Measurements from ENCODE around the gene N4BP3.

Gene N4BP3

GRCh38 chr5:178080056-178080455, 33.3 kb upstream of the N4BP3 start:
- no peak for TF ChIP-seq CTCF (IDR thresholded peaks at IDR 0.05; ENCODE audit: poor library complexity, severe bottlenecking)
- no peaks in the 10 kb centered on the region for H3K4me1 ChIP-seq (ENCODE audit: insufficient read depth, poor library complexity, severe bottlenecking)
- no peaks in the 10 kb centered on the region for H3K36me3 ChIP-seq (ENCODE audit: low read depth)
- no peak for ATAC-seq (ENCODE audit: low read depth)
- H3K4me3 ChIP-seq (ENCODE audit: severe bottlenecking) = no peak overlapping the region
- H3K27me3 ChIP-seq (ENCODE audit: insufficient read depth, poor library complexity, severe bottlenecking) = peaks cover under 1% of the 10 kb centered on the region
- no peaks in the 10 kb centered on the region for H3K9me3 ChIP-seq (ENCODE audit: severe bottlenecking)
- no peak for DNase-seq (ENCODE audit: low spot score)
- no peak overlapping the region for H3K27ac ChIP-seq (ENCODE audit: poor library complexity, severe bottlenecking)

GRCh38 chr5:178080618-178081410, 32.5 kb upstream of the N4BP3 start:
- no peak for TF ChIP-seq CTCF (IDR thresholded peaks at IDR 0.05; ENCODE audit: poor library complexity, severe bottlenecking)
- ATAC-seq (ENCODE audit: low read depth) = no peak
- Histone ChIP-seq H3K27me3 (ENCODE audit: insufficient read depth, poor library complexity, severe bottlenecking) (no peaks in the 10 kb centered on the region), H3K36me3 (ENCODE audit: low read depth) (no peaks in the 10 kb centered on the region), H3K4me1 (ENCODE audit: insufficient read depth, poor library complexity, severe bottlenecking) (no peaks in the 10 kb centered on the region), H3K9me3 (ENCODE audit: severe bottlenecking) (no peaks in the 10 kb centered on the region), H3K4me3 (ENCODE audit: severe bottlenecking) (no peak overlapping the region), H3K27ac (ENCODE audit: poor library complexity, severe bottlenecking) (no peak overlapping the region)
- no peak for DNase-seq (ENCODE audit: low spot score)

GRCh38 chr5:178081571-178082243, 31.6 kb upstream of the N4BP3 start:
- no peak for TF ChIP-seq CTCF (IDR thresholded peaks at IDR 0.05; ENCODE audit: poor library complexity, severe bottlenecking)
- H3K4me1 ChIP-seq (ENCODE audit: insufficient read depth, poor library complexity, severe bottlenecking) = no peaks in the 10 kb centered on the region
- no peak overlapping the region for H3K4me3 ChIP-seq (ENCODE audit: severe bottlenecking)
- no peak overlapping the region for H3K27ac ChIP-seq (ENCODE audit: poor library complexity, severe bottlenecking)
- no peaks in the 10 kb centered on the region for H3K9me3 ChIP-seq (ENCODE audit: severe bottlenecking)
- ATAC-seq (ENCODE audit: low read depth) (no peak), DNase-seq (ENCODE audit: low spot score) (no peak)
- H3K36me3 ChIP-seq (ENCODE audit: low read depth) = no peaks in the 10 kb centered on the region
- H3K27me3 ChIP-seq (ENCODE audit: insufficient read depth, poor library complexity, severe bottlenecking) = no peaks in the 10 kb centered on the region

GRCh38 chr5:178083922-178084321, 29.4 kb upstream of the N4BP3 start:
- ATAC-seq (ENCODE audit: low read depth) (peak; percentile 5; the same call in 1 of the 3 replicates), DNase-seq (ENCODE audit: low spot score) (no peak)
- Histone ChIP-seq H3K4me1 (ENCODE audit: insufficient read depth, poor library complexity, severe bottlenecking) (no peaks in the 10 kb centered on the region), H3K9me3 (ENCODE audit: severe bottlenecking) (no peaks in the 10 kb centered on the region), H3K27me3 (ENCODE audit: insufficient read depth, poor library complexity, severe bottlenecking) (no peaks in the 10 kb centered on the region), H3K27ac (ENCODE audit: poor library complexity, severe bottlenecking) (no peak overlapping the region), H3K4me3 (ENCODE audit: severe bottlenecking) (no peak overlapping the region), H3K36me3 (ENCODE audit: low read depth) (no peaks in the 10 kb centered on the region)
- no peak for TF ChIP-seq CTCF (IDR thresholded peaks at IDR 0.05; ENCODE audit: poor library complexity, severe bottlenecking)

- Histone ChIP-seq H3K4me3 (ENCODE audit: severe bottlenecking) (no peak overlapping the region), H3K36me3 (ENCODE audit: low read depth) (no peaks in the 10 kb centered on the region), H3K9me3 (ENCODE audit: severe bottlenecking) (no peaks in the 10 kb centered on the region), H3K27ac (ENCODE audit: poor library complexity, severe bottlenecking) (no peak overlapping the region), H3K27me3 (ENCODE audit: insufficient read depth, poor library complexity, severe bottlenecking) (no peaks in the 10 kb centered on the region), H3K4me1 (ENCODE audit: insufficient read depth, poor library complexity, severe bottlenecking) (no peaks in the 10 kb centered on the region)
- TF ChIP-seq CTCF (IDR thresholded peaks at IDR 0.05; ENCODE audit: poor library complexity, severe bottlenecking) = no peak
- DNase-seq (ENCODE audit: low spot score) = no peak
- ATAC-seq (ENCODE audit: low read depth) = no peak
Observed at GRCh38 chr5:178085316-178085715, 28.0 kb upstream of the N4BP3 start.
